ENCODE measurements around the gene AP1M2.

AP1M2 gene

DNA sequence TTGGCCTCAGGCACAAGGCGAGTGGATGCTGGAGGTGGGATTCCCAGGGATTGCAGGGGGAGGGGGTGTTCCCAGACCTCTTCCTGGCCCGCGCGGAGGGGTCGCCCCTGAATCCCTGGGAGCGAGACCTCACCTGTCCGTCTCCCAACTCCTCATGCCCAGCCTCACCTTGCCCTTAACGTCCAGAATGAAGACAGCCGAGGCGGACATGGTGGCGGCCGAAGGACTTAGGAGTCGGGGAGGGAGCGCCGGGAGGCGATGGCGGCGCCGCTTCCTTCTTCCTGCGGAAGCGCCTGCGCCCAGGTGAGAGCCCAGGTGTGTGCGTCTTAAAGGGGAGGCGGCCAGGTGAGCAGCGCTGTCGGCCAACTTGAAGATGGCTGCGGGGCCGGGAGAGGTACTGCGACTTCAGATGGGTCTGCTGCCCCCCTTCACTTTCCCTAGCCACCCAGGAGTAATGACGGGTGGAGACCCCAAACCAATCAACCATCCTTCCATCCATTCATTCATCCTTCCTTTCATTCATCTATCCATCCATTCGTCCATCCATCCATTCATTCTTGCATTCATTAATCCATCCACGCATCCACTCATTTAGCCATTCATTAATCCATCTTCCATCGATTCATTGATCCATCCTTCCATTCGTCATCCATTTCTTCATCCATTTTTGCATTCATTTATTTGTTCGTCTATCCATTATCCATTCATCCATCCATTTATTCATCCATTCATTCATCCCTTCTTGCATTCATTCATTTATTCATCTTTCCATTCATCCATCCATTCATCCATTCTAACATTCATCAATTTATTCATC lies at the start of gene AP1M2:
TSS of gene AP1M2 (minus strand) at position 291 of the 817 bp plus-strand sequence. CDS start at position 210, 81 bp downstream.
- no peak for DNase-seq

DNA sequence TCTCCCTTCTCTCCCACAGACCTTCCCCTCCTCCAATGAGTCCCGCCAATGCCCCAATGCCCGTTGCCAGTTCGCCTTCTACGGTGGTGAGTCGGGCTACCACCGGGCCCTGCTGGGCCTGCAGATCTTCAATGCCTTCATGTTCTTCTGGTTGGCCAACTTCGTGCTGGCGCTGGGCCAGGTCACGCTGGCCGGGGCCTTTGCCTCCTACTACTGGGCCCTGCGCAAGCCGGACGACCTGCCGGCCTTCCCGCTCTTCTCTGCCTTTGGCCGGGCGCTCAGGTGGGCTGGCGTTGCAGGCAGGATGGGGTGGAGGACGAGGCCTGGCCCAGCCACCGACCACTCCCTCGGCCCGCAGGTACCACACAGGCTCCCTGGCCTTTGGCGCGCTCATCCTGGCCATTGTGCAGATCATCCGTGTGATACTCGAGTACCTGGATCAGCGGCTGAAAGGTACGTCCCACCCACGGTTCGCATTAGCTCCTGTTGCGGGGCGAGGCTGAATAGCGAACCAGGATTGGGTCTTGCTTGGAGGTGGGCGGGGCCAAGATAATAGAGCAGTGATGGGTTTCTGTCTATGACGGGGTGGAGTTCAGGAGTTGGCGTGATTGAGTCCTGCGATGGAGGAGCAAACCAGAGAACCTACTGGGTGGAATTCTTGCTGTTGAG lies 49.3 kb upstream of the AP1M2 start:
- DNase-seq = no peak

DNA sequence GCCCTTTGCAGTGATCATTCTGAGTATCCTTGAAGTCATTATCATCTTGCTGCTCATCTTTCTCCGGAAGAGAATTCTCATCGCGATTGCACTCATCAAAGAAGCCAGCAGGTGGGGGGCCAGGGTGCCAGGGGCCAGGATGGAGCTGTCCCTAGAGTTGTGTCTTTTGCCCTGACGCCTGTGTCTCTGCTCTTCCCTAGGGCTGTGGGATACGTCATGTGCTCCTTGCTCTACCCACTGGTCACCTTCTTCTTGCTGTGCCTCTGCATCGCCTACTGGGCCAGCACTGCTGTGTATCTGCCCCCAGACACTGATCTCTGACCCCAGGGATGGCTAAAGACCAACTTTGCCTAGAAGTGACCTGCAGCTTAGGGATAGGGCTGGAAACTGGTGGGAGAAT lies 47.9 kb upstream of the AP1M2 start:
- no peak for DNase-seq

DNA sequence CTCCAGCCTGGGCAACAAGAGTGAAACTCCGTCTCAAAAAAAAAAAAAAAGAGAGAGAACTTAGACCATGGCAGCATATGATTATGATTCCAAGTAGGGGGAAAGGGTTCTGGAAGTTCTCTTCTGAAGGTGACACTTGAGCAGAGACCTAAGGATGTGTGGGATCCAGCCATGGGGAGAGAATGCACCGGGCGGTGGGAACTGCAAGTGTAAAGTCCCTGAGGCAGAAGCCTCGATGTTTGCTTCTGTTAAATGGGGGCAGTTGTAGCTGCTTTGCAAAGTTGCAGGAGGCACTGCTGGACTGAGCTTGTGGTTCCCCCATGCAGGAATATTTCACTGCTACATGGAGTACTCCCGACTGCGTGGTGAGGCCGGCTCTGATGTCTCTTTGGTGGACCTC lies 47.3 kb upstream of the AP1M2 start:
- DNase-seq = no peak

DNA sequence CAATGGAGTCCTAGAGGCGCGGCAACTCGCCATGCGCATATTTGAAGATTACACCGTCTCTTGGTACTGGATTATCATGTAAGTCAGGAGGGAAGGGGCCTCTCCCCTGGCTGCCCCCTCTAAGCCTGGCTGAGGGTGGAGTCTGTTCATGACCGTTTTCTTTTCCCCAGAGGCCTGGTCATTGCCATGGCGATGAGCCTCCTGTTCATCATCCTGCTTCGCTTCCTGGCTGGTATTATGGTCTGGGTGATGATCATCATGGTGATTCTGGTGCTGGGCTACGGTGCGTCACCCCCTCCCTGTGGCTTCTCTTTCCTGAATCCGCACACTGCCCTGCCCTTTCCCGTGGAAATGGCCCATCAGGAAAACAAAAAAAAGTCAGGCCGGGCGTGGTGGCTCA lies 44.8 kb upstream of the AP1M2 start:
- no peak for DNase-seq

DNA sequence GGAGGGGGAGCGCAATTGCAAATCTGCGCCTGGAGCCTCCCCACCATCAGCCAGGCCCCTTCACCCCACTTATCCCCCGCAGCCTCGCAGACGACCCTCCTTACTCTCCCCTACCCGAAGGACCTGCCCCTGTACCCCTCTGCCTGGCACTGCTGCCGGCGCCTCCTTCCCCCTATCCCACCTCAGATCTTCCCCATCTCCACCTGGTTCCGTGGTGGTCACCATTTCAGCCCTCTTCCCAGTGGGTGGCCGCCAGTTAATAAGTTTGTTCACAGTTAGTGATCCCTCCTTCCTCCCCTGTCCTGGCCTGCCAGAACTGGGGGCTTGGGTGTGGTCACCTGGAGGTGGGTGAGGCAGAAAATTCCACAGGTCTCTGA lies 38.6 kb upstream of the AP1M2 start:
- DNase-seq = no peak

DNA sequence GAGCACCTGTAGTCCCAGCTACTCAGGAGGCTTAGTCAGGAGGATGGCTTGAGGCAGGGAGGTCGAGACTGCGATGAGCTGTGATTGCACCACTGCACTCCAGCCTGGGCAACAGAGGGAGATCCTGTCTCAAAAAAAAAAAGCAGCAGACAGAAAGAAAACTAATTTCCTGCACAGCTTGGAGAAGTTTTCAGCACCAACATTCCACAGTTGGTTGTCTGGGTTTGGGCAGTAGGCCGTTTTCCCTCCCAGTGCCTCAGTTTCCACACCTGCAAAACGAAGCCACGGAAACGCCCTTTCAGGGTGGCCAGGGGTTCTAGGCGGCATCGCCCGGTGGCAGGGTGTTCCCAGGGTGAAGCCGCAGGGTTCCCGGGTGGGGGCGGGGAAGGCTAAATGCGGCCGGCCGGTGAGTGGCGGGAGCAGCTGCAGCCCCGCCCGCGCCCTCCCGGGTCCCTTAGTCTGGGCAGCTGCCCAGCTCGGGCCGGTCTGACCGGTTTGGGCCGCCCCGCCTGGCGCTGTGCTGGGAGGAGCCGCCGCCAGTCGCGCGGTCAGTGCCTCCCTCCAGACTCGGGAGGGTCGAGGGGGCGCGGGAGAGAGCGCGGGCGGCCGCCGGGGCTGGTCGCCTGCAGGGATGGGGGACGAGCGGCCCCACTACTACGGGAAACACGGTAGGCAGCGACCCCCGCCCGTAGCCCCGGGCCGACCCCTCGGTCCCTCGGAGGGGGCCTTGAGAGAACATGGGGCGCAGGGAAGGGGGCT lies 38.1 kb upstream of the AP1M2 start, which contains the start of gene SLC44A2:
TSS of gene SLC44A2 (plus strand) at position 551 of the 759 bp plus-strand sequence. CDS start at position 632, 81 bp downstream.
- DNase-seq = no peak

DNA sequence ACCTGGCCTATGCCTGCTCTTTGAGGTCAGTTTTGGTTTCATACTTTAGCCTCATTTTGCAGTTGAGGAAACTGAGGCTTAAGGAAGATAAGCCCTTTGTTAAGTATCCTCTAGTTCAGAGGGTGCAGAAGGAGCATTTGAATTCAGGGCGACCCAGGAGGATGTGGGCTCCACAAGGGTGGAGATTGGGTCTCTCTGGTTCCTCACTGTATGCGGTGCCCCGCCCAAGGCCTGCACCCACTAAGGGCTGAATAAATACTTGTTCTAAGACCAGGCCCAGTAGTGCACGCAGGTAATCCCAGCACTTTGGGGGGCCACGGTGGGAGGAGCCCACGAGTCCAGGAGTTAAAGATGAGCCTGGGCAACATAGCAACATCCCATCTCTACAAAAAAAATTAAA lies 37.5 kb upstream of the AP1M2 start:
- no peak for DNase-seq

DNA sequence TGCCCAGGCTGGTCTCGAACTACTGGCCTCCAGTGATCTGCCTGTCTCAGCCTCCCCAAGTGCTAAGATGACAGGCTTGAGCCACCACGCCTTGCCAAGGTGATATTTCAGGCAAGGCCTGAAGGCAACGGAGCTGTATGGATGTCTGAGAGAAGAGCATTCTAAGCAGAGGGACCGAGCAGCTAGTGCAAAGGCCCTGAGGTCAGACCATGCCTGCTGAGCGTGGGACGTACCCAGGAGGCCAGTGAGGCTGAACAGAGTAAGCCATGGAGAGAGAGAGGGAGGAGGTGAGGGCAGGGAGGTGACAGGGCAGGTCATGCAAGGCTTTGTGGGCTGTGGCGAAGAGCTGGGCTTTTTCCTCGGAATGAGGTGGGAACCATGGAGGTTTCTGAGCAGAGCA lies 34.9 kb upstream of the AP1M2 start:
- DNase-seq = no peak

DNA sequence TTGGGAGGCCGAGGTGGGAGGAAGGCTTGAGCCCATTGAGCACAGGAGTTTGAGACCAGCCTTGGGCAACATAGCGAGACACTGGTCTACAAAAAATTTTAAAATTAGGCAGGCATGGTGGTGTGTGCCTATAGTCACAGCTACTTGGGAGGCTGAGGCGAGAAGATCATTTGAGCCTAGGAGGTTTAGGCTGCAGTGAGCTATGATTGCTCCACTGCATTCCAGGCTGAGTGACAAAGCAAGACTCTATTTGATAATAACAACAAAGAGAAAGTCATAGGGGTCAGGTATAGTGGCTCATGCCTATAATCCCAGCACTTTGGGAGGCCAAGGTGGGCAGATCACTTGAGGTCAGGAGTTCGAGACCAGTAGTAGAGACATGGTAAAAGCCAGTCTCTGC lies 33.7 kb upstream of the AP1M2 start:
- DNase-seq = no peak

DNA sequence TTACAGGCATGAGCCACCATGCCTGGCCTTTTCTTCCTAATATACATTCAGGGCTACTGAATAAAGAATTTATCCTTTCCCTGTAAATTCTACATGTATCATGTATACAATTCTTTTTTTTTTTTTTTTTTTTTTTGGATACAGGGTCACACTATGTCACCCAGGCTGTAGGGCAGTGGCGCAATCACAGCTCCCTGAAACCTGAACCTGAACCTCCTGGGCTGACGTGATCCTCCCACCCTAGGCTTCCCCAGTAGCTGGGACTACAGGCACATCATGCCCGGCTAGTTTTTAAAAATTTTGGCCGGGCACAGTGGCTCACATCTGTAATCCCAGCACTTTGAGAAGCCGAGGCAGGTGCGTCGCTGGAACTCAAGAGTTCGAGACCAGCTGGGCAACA lies 31.7 kb upstream of the AP1M2 start:
- no peak for DNase-seq

DNA sequence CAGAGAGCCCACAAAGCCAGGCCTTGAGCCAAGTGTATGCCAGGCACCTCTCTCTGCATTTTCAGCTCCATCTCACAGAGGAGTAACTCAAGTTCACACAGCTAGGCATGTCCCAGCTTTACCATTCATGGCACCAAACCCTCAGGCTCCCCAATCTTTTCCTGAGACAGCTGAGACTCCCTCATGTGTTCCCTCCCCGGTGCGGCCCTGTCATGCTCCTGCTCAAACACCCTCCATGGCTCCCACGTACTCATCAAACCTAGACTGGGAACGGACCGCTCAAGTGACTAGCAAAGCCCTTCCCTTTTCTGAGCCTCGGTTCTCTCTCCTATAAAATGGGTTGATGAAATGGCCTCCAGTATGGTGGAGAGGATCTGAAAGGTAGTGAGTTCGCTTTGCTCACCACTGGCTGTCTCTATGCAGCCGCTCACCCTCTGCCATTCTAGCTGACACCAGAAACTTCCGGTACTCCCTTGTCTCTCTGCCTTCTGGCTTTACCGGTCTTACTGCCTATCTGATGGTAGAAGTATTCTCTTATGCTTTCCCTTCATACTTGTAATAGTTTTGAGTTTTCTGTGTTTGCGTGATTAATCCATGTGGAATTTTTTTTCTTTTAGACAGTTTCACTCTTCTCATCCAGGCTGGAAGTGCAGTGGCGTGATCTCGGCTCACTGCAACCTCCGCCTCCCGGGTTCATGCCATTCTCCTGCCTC lies 30.5 kb upstream of the AP1M2 start:
- DNase-seq = no peak

DNA sequence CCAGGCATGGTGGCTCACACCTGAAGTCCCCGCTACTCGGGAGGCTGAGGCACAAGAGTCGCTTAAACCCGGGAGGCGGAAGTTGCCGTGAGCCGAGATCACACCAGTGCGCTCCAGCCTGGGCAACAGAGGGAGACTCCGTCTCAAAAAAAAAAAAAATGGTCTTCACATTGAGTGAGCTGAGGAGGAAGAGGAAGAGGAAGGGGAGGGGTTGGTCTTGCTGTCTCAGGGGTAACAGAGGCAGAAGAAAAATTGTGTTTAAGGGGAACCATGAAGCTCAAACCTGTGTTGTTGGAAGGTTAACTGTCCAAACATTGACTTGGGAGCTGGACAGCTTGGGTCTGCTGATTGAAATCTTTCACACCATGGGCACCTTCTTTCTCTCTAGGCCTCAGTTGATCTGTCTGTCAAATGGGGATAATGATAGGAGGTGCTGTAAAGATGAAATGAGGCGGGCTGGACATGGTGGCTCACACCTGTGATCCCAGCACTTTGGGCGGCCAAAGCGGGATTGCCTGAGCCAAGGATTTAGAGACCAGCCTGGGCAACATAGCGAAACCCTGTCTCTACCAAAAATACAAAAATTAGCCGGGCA lies 28.4 kb upstream of the AP1M2 start:
- no peak for DNase-seq

DNA sequence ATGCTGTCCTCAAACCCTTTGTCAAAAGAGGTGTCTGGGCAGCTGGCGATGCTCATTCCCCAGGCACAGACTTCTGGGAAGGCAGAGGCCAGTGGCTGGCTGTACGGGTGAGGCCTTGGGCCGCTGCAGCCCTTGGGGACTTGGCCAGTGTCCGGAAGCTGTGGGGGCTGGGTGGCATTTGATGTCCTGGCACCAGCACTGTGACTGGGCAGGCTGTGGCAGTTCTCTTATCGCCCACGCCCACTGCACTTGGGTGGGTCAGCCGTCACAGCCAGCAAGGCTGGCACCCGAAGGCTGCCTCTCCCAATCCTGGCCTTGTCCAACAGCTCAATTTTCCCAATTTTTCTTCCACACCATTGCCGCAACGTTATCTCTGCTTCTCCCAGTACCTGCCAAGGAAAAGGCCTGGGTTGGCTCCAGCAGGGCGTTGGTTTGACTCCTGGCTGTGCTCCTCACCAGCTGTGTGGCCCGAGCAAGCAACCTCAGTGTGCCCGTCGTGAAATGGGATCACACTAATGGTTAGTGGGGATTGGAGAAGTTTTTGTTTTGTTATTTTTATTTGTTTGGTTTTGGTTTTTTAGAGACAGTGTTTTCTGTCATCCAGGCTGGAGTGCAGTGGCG lies 25.5 kb upstream of the AP1M2 start:
- no peak for DNase-seq

DNA sequence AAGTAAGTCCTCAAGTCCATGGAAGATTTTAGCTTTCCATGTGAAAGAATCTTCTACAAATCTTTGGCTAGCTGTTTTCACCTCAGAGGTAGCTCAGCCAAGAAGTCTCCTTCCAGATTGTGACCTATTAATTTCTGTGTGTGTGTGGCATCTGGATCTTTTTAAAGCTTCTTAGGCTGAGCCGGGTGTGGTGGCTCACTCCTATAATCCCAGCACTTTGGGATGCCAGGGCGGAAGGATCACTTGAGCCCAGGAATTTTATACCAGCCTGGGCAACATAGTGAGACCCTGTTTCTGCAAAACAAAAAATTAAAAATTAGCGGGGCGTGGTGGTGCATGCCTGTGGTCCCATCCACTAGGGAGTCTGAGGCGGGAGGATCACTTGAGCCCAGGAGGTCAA lies 24.8 kb upstream of the AP1M2 start:
- DNase-seq = no peak

DNA sequence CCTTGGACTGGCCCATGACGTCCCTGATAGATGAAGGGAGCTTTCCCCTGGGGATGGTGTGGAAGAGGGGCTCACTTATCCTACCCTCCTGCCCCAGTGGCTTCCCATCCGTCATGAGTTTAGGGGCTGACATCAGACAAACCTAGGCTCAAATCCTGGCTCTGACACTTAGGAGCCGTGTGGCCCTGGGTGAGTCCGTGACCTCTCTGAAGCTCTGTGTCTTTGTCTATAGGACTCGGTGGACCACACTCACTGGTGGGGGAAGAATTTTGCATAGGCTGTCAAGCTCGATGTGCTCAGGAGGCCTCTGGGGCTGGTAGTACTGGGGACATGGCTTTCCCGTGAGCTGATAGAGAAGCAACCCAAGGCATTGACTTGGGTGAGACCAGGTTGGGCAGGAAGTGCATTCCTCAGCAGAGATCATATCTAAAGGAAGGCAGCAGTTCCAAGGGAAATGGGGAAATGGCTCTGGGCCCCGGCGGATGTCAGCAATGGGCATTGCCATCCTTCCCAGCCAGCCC lies 17.4 kb upstream of the AP1M2 start:
- no peak for DNase-seq

DNA sequence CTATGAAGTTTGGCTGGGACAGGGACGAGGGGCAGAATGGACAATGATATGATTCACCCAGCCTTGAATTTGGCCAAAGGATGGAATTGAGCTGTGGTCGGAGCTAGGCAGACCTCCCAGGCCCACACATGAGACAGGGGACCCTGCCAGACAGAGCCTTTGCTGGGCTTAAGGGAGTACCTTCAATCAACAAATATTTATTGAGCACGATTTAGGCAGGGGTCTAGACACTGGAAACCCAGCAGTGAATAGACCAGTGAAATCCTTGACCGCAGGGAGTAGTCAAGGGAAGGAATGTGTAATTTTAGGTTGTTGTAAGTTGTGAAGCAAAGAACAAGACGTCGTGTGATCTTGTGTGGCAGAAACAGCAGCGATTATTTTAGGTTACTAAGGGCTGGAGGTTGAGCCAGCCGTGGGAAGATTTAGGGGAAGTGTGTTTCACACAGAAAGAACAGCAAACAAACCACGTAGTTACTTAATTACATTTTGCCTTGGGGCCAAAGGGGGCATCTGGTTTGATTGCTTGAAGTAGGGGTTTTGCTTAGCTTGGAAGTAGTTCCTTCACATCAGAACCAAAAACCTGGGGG lies 16.9 kb upstream of the AP1M2 start:
- no peak for DNase-seq

DNA sequence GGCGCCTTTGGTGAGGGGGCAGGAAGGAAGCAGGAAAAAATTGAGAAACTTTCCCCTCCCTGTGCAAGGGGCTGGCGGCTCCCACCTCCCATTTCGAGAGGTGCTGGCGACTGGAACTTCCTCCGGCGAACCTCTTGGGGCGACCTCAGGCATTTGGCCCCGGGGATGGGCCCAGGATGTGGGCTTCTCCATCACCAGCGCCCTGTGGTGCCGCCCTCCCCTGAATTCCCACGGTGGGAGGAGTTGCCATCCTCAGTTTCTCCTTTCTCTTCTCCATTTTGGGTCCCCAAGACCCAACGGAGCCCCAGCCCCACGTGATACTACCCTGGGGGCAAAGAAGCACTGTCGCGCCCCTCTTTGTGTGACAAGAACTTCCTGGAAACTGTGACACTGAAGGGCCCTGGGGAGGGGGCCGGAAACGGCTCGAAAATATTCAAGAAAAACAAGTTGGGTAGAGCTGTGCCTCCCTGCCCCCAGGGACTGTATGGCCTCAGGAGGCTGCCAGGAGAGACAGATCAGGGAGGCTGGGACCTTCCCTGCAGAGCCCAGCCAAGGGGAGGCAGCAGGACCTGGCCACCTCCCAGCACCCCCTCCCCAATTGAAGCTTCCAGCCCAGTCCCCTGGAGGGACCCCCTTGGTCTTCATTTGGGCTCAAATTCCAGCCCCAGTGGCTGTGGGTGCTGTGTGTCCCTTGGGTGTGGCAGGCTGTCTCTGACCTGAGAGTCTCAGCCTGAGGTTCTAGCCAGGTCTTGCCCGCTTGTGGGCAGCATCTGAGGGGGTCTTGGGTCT lies 16.2 kb upstream of the AP1M2 start:
- DNase-seq = peak; percentile 69

DNA sequence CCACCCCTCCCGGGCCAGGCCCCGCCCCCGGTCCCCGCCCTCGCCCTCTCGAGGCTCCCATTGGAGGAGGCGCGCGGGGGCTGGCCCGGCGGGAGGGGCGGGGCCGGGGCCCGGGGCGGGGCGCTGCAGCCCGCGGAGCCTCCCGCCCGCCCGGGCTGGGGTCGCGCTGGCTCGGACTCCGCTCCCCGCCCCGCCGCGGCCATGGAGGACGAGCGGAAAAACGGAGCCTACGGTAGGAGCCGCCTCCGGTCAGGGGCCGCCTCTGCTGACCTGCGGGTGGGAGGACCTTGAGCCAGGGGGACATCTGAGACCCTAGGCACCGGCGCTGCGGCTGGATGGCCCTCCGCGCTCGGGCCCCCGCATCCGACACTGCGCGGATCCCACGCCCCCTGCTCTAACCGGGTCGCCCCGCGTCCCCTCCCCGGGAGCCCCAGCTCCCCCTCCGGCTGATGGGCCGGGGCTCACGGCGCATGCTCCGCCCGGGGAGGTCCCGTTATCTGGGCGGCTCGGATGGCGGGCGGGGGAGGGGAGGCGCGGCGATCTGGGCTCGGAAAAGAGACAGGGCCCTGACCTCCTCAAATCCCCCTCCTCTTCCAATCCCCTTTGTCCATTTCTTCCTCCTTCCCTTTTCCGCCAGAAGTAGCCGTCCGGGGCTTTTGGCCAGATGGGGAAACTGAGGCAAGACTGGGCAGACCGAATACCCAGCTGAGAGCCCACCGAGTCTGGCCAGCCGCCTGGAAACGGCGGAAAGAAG lies 15.4 kb upstream of the AP1M2 start:
- peak; percentile 82 for DNase-seq

DNA sequence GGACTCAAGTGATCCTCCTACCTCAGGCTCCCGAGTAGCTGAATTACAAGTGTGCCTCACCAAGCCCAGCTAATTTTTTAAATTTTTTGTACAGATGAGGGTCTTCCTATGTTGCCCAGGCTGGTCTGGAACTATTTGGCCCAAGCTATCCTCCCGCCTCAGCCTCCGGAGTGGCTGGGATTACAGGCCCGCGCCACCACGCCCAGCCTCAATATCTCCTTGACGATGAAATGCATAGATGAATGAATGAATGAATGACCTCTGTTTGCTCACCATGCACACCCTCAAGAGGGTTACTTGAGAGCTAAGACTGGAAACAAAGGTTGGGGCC lies 14.9 kb upstream of the AP1M2 start:
- DNase-seq = no peak

Measured in stimulated activated naive CD4-positive, alpha-beta T cell treated with Interleukin-2 at 50 U/mL for 16 hours (primary cell).